Measurements from ENCODE around the gene PTPN3. TPM values are rescaled to one million over a fixed set of nuclear protein-coding genes. Genes with fewer than 3 reads are reported as not detected.

Gene PTPN3
- total RNA-seq, 2 donors from 2014 or later: 11.0 to 16.3 TPM

- DNase-seq (ENCODE audit: low spot score): no peak
These were observed 41.3 kb downstream of the PTPN3 start for GRCh38 chr9:109456811-109457210.

GRCh38 chr9:109455861-109456260 lies 42.2 kb downstream of the PTPN3 start:
- TF ChIP-seq CTCF (IDR thresholded peaks at IDR 0.05) (no peak), POLR2A (IDR thresholded peaks at IDR 0.05) (no peak), POLR2AphosphoS5 (IDR thresholded peaks at IDR 0.05) (no peak)
- 84% methylated on average over 11 of the region's 11 CpGs for WGBS
- no peaks in the 10 kb centered on the region for H3K9me3 ChIP-seq
- DNase-seq (ENCODE audit: low spot score): no peak
- H3K36me3 ChIP-seq: no peaks in the 10 kb centered on the region
- no peaks in the 10 kb centered on the region for H3K27me3 ChIP-seq (replicated peaks; ENCODE audit: insufficient read depth)
- H3K4me1 ChIP-seq (replicated peaks): no peaks in the 10 kb centered on the region
- no peak overlapping the region for H3K27ac ChIP-seq
- no peak overlapping the region for H3K4me3 ChIP-seq
- intact Hi-C loops (cut with DNase I): no loop called here

More at GRCh38 chr9:109456811-109457210, 41.3 kb downstream of the PTPN3 start:
- TF ChIP-seq POLR2AphosphoS5 (IDR thresholded peaks at IDR 0.05) (no peak), POLR2A (IDR thresholded peaks at IDR 0.05) (no peak), CTCF (IDR thresholded peaks at IDR 0.05) (no peak)
- intact Hi-C loops (cut with DNase I): no loop called here
- whole genome bisulfite sequencing: 85% methylated on average over 7 of the region's 7 CpGs
- Histone ChIP-seq H3K27ac (no peak overlapping the region), H3K4me3 (no peak overlapping the region), H3K36me3 (no peaks in the 10 kb centered on the region), H3K27me3 (replicated peaks; ENCODE audit: insufficient read depth) (no peaks in the 10 kb centered on the region), H3K4me1 (replicated peaks) (no peaks in the 10 kb centered on the region), H3K9me3 (no peaks in the 10 kb centered on the region)

GRCh38 chr9:109455391-109455790 lies 42.7 kb downstream of the PTPN3 start:
- H3K36me3 ChIP-seq: no peaks in the 10 kb centered on the region
- H3K27me3 ChIP-seq (replicated peaks; ENCODE audit: insufficient read depth): no peaks in the 10 kb centered on the region
- no peak overlapping the region for H3K27ac ChIP-seq
- no peaks in the 10 kb centered on the region for H3K4me1 ChIP-seq (replicated peaks)
- intact Hi-C loops (cut with DNase I): no loop called here
- H3K4me3 ChIP-seq: no peak overlapping the region
- H3K9me3 ChIP-seq: no peaks in the 10 kb centered on the region
- TF ChIP-seq POLR2AphosphoS5 (IDR thresholded peaks at IDR 0.05) (no peak), POLR2A (IDR thresholded peaks at IDR 0.05) (no peak), CTCF (IDR thresholded peaks at IDR 0.05) (no peak)
- 85% methylated on average over 7 of the region's 7 CpGs for WGBS
- no peak for DNase-seq (ENCODE audit: low spot score)

GRCh38 chr9:109454601-109455155 lies 43.4 kb downstream of the PTPN3 start:
- 83% methylated on average over 5 of the region's 5 CpGs for WGBS
- no peak for DNase-seq (ENCODE audit: low spot score)
- TF ChIP-seq POLR2A (IDR thresholded peaks at IDR 0.05): no peak
- no peak for TF ChIP-seq CTCF (IDR thresholded peaks at IDR 0.05)
- TF ChIP-seq POLR2AphosphoS5 (IDR thresholded peaks at IDR 0.05): no peak
- no peaks in the 10 kb centered on the region for H3K36me3 ChIP-seq
- intact Hi-C loops (cut with DNase I): no loop called here
- no peak overlapping the region for H3K4me3 ChIP-seq
- no peaks in the 10 kb centered on the region for H3K27me3 ChIP-seq (replicated peaks; ENCODE audit: insufficient read depth)
- no peaks in the 10 kb centered on the region for H3K9me3 ChIP-seq
- H3K27ac ChIP-seq: no peak overlapping the region
- no peaks in the 10 kb centered on the region for H3K4me1 ChIP-seq (replicated peaks)

- intact Hi-C loops (cut with DNase I): no loop called here
- no peak overlapping the region for H3K27ac ChIP-seq
- H3K36me3 ChIP-seq: no peaks in the 10 kb centered on the region
These were observed 44.1 kb downstream of the PTPN3 start for GRCh38 chr9:109454041-109454440.

More at GRCh38 chr9:109454041-109454440, 44.1 kb downstream of the PTPN3 start:
- no peak for TF ChIP-seq POLR2A (IDR thresholded peaks at IDR 0.05)
- no peak for TF ChIP-seq CTCF (IDR thresholded peaks at IDR 0.05)
- TF ChIP-seq POLR2AphosphoS5 (IDR thresholded peaks at IDR 0.05): no peak
- no peaks in the 10 kb centered on the region for H3K9me3 ChIP-seq
- H3K4me3 ChIP-seq: no peak overlapping the region
- no peaks in the 10 kb centered on the region for H3K27me3 ChIP-seq (replicated peaks; ENCODE audit: insufficient read depth)
- H3K4me1 ChIP-seq (replicated peaks): no peaks in the 10 kb centered on the region
- DNase-seq (ENCODE audit: low spot score): no peak
